ENCODE data around the gene TRIM54. TPM values are rescaled to one million over a fixed set of nuclear protein-coding genes. Genes with fewer than 3 reads are reported as not detected.

TRIM54 gene
- total and polyA plus RNA-seq, 9 of the 15 experiments (the other 6 are each of a cell fraction or from before 2014, with no cell fraction given), result not detected

- TF ChIP-seq ZNF609 (CRISPR knock-in tag; IDR thresholded peaks at IDR 0.05; ENCODE audit: borderline replicate concordance) (0 out of 2 replicates have a peak, but pooled peaks have one; percentile 16), ZBTB49 (CRISPR knock-in tag; IDR thresholded peaks at IDR 0.05; ENCODE audit: borderline replicate concordance) (no peak), MED1 (CRISPR knock-in tag; IDR thresholded peaks at IDR 0.05; ENCODE audit: borderline replicate concordance) (no peak), MAFF (IDR thresholded peaks at IDR 0.05; ENCODE audit: low read length) (no peak), FOXK2 (conservative IDR thresholded peaks at IDR 0.05 in 1 of 2, IDR thresholded peaks at IDR 0.05 in 1 of 2; ENCODE audit: low read depth in 2 of 2) (peak; percentile 97 to 98), STAT5B (CRISPR knock-in tag; IDR thresholded peaks at IDR 0.05) (no peak), EHMT2 (IDR thresholded peaks at IDR 0.05) (no peak), SREBF2 (CRISPR knock-in tag; IDR thresholded peaks at IDR 0.05) (no peak), ZNF134 (CRISPR knock-in tag; conservative IDR thresholded peaks at IDR 0.05) (no peak), VEZF1 (CRISPR knock-in tag; IDR thresholded peaks at IDR 0.05) (peak; percentile 87), NFE2L1 (tag; IDR thresholded peaks at IDR 0.05; ENCODE audit: borderline replicate concordance, low read depth) (no peak), SAFB (IDR thresholded peaks at IDR 0.05; ENCODE audit: borderline replicate concordance, low read depth, low read length) (no peak), MIER1 (IDR thresholded peaks at IDR 0.05; ENCODE audit: low read depth) (no peak)
- TF ChIP-seq, protein P1, sequence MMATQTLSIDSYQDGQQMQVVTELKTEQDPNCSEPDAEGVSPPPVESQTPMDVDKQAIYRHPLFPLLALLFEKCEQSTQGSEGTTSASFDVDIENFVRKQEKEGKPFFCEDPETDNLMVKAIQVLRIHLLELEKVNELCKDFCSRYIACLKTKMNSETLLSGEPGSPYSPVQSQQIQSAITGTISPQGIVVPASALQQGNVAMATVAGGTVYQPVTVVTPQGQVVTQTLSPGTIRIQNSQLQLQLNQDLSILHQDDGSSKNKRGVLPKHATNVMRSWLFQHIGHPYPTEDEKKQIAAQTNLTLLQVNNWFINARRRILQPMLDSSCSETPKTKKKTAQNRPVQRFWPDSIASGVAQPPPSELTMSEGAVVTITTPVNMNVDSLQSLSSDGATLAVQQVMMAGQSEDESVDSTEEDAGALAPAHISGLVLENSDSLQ (IDR thresholded peaks at IDR 0.05), result peak; percentile 68
- TF ChIP-seq, protein P2, sequence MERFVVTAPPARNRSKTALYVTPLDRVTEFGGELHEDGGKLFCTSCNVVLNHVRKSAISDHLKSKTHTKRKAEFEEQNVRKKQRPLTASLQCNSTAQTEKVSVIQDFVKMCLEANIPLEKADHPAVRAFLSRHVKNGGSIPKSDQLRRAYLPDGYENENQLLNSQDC (CRISPR knock-in tag; IDR thresholded peaks at IDR 0.05), result 0 out of 2 replicates have a peak, but pooled peaks have one; percentile 32
- TF ChIP-seq, protein P3, sequence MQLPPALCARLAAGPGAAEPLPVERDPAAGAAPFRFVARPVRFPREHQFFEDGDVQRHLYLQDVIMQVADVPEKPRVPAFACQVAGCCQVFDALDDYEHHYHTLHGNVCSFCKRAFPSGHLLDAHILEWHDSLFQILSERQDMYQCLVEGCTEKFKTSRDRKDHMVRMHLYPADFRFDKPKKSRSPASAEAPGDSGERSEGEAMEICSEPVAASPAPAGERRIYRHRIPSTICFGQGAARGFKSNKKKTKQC (CRISPR knock-in tag; IDR thresholded peaks at IDR 0.05), result peak; percentile 12
These were observed 74.4 kb downstream of the TRIM54 start, which contains the start of gene GTF3C2 (continued) for GRCh38 chr2:27356382-27357181.
